ENCODE results near the gene HOMER3.

DNA sequence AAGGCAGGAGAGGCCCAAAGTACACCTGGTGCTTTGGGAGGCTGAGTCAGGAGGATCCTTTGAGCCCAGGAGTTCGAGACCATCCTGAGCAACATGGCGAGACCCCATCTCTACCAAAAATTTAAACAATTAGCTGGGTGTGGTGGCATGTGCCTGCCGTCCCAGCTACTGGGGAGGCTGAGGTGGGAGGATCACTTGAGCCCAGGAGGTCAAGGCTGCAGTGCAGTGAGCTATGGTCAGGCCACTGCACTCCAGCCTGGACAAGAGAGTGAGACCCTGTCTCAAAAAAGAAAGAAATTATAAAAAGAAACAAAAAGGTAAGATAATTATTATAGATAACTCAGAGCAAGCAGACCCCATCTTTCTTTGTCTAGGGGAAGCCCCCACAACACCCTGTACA lies 1.9 kb downstream of the HOMER3 start:
- TF ChIP-seq POLR2A (IDR thresholded peaks at IDR 0.05) = no peak
- TF ChIP-seq, protein P1, sequence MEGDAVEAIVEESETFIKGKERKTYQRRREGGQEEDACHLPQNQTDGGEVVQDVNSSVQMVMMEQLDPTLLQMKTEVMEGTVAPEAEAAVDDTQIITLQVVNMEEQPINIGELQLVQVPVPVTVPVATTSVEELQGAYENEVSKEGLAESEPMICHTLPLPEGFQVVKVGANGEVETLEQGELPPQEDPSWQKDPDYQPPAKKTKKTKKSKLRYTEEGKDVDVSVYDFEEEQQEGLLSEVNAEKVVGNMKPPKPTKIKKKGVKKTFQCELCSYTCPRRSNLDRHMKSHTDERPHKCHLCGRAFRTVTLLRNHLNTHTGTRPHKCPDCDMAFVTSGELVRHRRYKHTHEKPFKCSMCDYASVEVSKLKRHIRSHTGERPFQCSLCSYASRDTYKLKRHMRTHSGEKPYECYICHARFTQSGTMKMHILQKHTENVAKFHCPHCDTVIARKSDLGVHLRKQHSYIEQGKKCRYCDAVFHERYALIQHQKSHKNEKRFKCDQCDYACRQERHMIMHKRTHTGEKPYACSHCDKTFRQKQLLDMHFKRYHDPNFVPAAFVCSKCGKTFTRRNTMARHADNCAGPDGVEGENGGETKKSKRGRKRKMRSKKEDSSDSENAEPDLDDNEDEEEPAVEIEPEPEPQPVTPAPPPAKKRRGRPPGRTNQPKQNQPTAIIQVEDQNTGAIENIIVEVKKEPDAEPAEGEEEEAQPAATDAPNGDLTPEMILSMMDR (IDR thresholded peaks at IDR 0.05) = no peak

All from esophagus squamous epithelium (tissue), 4 donors.